Left lung (tissue), 10 donors: Measurements from ENCODE around the gene COPRS. TPM values are rescaled to one million over a fixed set of nuclear protein-coding genes. Genes with fewer than 3 reads are reported as not detected.
A peak's percentile ranks its signal among the peaks of the same experiment; 100 is the strongest.

ENCODE experiments used
- ATAC-seq: fragments of 200-7000 bp; cut with Tn5 transposase; one replicate; pipeline ENCODE4 v1.9.1; 2020; ENCODE audit warnings: moderate library complexity
- DNase-seq, 4 donors: peaks; one replicate each; pipeline ENCODE4 v3.0.0-alpha.2; 2013 to 2020
- H3K27ac ChIP-seq, 2 donors: fragments of 200-600 bp; sonication (generic) in 1 of 2; one replicate each; pipeline versions ENCODE4 v1.5.0 to v1.8.0; 2020 to 2021
- H3K27me3 ChIP-seq, 2 donors: fragments of 200-600 bp; sonication (generic) in 1 of 2; one replicate each; pipeline versions ENCODE4 v1.5.0 to v1.8.0; 2020 to 2021
- H3K36me3 ChIP-seq, 2 donors: fragments of 200-600 bp; sonication (generic) in 1 of 2; one replicate each; pipeline versions ENCODE4 v1.5.0 to v1.8.0; 2020 to 2021
- H3K4me1 ChIP-seq, 2 donors: fragments of 200-600 bp; one replicate each; pipeline ENCODE4 v1.8.0; 2021
- H3K4me3 ChIP-seq, 2 donors: fragments of 200-600 bp; sonication (generic) in 1 of 2; one replicate each; pipeline versions ENCODE4 v1.5.0 to v1.8.0; 2020 to 2021; ENCODE audit warnings: mild to moderate bottlenecking in 1 of 2
- H3K9me3 ChIP-seq, 2 donors: fragments of 200-600 bp; sonication (generic) in 1 of 2; one replicate each; pipeline versions ENCODE4 v1.5.0 to v1.8.0; 2020 to 2021
- intact Hi-C, 2 donors: fragments of 100-400 bp; cut with DNase I; formaldehyde crosslinking; loops; one replicate each; pipeline versions ENCODE4 v1.11.2 to v1.14.2; 2022
- polyA plus RNA-seq, 6 donors: library from polyadenylated mRNA; unstranded; fragments of 120-200 nt; gene quantifications; one replicate each; pipeline ENCODE4 v1.2.1, GENCODE V29; 2013; ENCODE audit not compliant: insufficient read length in 6 of 6
- total RNA-seq, 2 donors: library from RNA; stranded (reverse); fragmentation: NEBNext Ultra II Directional; extraction: Animal tissue kit (Norgen Biotek cat#: 25700); gene quantifications; one replicate each; pipeline ENCODE4 v1.2.1, GENCODE V29; 2021
- TF ChIP-seq, protein P1 (sequence below), 2 donors: fragments of 200-600 bp; sonication (generic) in 1 of 2; IDR thresholded peaks; one replicate each; pipeline versions ENCODE4 v1.5.0 to v1.8.0; 2021; ENCODE audit warnings: antibody characterized with exemption in 2 of 2
- donor health status: DM: no; HTN: yes; CAD: no.
- donor health status: DM: no; HTN: no; CAD: no.

The COPRS gene
- total and polyA plus RNA-seq, 8 donors = 32.8 to 44.0 (median 35.4) TPM

GRCh38 chr17:31903401-31903800 is 44.4 kb upstream of the COPRS start:
- ATAC-seq = no peak

DNA sequence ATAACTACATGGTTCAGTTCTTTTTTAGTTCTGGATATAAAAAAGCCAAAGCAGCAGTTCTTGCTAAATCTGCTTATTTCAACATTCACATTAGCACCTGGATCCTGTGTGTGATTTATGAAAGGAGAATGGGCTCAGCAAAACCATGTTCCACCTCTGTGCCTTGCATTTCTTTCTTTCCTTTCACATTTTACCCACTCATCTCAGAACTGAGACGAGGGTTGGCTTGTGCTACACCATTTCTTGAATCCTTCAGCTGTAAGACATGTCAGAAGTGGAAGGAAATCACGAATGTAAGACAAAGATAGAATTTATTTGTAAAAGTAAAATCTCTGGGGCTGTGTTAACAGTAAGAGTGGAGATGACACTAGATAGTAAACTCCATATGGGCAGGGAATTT is 43.6 kb upstream of the COPRS start:
- no peak overlapping the region for H3K4me3 ChIP-seq
- H3K4me1 ChIP-seq = peaks cover 0 to 26% of the 10 kb centered on the region in 2 donors
- H3K9me3 ChIP-seq = no peaks in the 10 kb centered on the region
- ATAC-seq (no peak), DNase-seq (no peak)
- no peak overlapping the region for H3K27ac ChIP-seq
- H3K36me3 ChIP-seq = peaks cover 0 to 19% of the 10 kb centered on the region in 2 donors
- no peaks in the 10 kb centered on the region for H3K27me3 ChIP-seq
- TF ChIP-seq, protein P1, sequence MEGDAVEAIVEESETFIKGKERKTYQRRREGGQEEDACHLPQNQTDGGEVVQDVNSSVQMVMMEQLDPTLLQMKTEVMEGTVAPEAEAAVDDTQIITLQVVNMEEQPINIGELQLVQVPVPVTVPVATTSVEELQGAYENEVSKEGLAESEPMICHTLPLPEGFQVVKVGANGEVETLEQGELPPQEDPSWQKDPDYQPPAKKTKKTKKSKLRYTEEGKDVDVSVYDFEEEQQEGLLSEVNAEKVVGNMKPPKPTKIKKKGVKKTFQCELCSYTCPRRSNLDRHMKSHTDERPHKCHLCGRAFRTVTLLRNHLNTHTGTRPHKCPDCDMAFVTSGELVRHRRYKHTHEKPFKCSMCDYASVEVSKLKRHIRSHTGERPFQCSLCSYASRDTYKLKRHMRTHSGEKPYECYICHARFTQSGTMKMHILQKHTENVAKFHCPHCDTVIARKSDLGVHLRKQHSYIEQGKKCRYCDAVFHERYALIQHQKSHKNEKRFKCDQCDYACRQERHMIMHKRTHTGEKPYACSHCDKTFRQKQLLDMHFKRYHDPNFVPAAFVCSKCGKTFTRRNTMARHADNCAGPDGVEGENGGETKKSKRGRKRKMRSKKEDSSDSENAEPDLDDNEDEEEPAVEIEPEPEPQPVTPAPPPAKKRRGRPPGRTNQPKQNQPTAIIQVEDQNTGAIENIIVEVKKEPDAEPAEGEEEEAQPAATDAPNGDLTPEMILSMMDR (IDR thresholded peaks at IDR 0.05) = no peak
- intact Hi-C loops = no loop called here

More at GRCh38 chr17:31903401-31903800, 44.4 kb upstream of the COPRS start:
- Histone ChIP-seq H3K36me3 (peaks cover 0 to 12% of the 10 kb centered on the region in 2 donors), H3K9me3 (no peaks in the 10 kb centered on the region), H3K27ac (no peak overlapping the region), H3K4me3 (no peak overlapping the region), H3K27me3 (no peaks in the 10 kb centered on the region), H3K4me1 (peaks cover 0 to 26% of the 10 kb centered on the region in 2 donors)
- no peak for DNase-seq
- intact Hi-C loops = no loop called here
- TF ChIP-seq, protein P1 (IDR thresholded peaks at IDR 0.05) = no peak

DNA sequence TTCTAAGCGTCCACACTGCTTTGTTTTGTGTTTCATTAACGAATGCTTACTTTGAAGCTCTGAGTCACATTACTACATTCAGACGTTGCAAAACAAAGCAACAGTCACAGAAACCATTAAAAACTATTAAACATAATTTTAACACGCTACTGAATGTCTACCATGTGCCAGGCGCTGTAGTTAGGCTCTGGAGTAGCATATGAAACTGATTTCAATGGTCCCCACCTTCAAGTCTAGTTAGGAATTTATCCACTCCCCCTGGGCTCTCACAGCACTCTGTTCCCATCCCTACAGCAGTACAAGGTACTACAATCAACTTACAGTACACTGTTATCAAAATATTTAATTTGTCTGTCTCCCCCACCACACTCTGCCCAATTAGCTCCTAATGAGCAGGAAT is 41.8 kb upstream of the COPRS start:
- Histone ChIP-seq H3K9me3 (no peaks in the 10 kb centered on the region), H3K4me3 (peak overlapping the region; percentile 64 to 86), H3K4me1 (peaks cover 0 to 21% of the 10 kb centered on the region in 2 donors), H3K27ac (peak overlapping the region; percentile 53 to 83), H3K36me3 (peaks cover 0 to 37% of the 10 kb centered on the region in 2 donors), H3K27me3 (no peaks in the 10 kb centered on the region)
- DNase-seq (no peak), ATAC-seq (peak; percentile 7)
- intact Hi-C loops = no loop called here
- TF ChIP-seq, protein P1 (IDR thresholded peaks at IDR 0.05) = no peak

DNA sequence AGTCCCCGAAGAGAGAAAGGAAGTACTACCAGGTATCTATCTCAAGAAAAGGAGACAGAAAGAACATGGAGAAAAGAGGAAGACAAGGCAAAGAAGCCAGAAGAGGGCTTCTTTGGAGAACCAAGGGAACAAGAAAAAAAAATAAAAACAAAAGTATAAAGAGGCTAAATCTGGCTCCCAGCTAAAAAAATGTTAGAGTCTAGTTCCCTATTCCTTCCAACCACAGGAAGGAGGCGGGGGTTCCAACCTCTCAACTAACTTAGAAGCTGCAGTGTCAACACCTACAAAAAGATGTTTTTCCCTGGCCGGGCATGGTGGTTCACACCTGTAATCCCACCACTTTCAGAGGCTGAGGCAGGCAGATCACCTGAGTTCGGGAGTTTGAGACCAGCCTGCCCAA is 29.1 kb upstream of the COPRS start:
- no peaks in the 10 kb centered on the region for H3K9me3 ChIP-seq
- DNase-seq (no peak), ATAC-seq (peak; percentile 45)
- H3K4me3 ChIP-seq = no peak overlapping the region
- peak overlapping the region in 1 of 2 donors; percentile 70 for H3K27ac ChIP-seq
- intact Hi-C loops = no loop called here
- TF ChIP-seq, protein P1 (IDR thresholded peaks at IDR 0.05) = no peak
- H3K4me1 ChIP-seq = peaks cover 0 to 20% of the 10 kb centered on the region in 2 donors
- H3K36me3 ChIP-seq = peaks cover 0 to 97% of the 10 kb centered on the region in 2 donors
- no peaks in the 10 kb centered on the region for H3K27me3 ChIP-seq

DNA sequence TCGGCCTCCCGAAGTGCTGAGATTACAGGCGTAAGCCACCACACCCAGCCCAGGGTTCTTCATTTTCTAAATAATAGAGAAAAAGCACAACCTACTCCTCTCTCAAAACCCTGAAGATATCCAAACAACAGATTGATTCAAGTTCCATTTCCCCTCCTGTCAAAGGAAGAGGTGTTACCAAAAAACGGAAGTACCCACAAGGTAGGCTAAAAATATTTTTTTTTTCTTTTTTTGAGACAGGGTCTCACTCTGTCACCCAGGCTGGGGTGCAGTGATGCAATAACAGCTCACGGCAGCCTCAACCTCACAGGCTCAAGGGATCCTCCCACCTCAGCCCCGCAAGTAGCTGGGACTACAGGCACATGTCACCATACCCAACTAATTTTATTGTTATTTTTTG is 23.5 kb upstream of the COPRS start:
- TF ChIP-seq, protein P1 (IDR thresholded peaks at IDR 0.05) = no peak
- no peak for ATAC-seq
- no peaks in the 10 kb centered on the region for H3K9me3 ChIP-seq
- no peaks in the 10 kb centered on the region for H3K27me3 ChIP-seq
- H3K4me1 ChIP-seq = no peaks in the 10 kb centered on the region
- no peak overlapping the region for H3K27ac ChIP-seq
- H3K4me3 ChIP-seq = no peak overlapping the region
- H3K36me3 ChIP-seq = peaks cover 0 to 100% of the 10 kb centered on the region in 2 donors
- no peak for DNase-seq
- intact Hi-C loops = no loop called here
